HK-2 (cell line): ENCODE data around the gene CHRNB2.

Experiments used
- DNase-seq: peaks from one replicate; pipeline ENCODE4 v3.0.0-alpha.2; 2018; ENCODE audit not compliant: unreplicated experiment

The CHRNB2 gene

GRCh38 chr1:154581766-154582165, 14.2 kb downstream of the CHRNB2 start:
- DNase-seq = no peak

GRCh38 chr1:154582885-154583284, 15.3 kb downstream of the CHRNB2 start:
- no peak for DNase-seq

GRCh38 chr1:154583773-154584172, 16.2 kb downstream of the CHRNB2 start:
- no peak for DNase-seq

GRCh38 chr1:154584267-154584994, 16.9 kb downstream of the CHRNB2 start:
- no peak for DNase-seq

GRCh38 chr1:154586231-154586630, 18.7 kb downstream of the CHRNB2 start:
- no peak for DNase-seq

GRCh38 chr1:154586641-154587040, 19.1 kb downstream of the CHRNB2 start:
- DNase-seq = no peak

GRCh38 chr1:154589780-154590179, 22.2 kb downstream of the CHRNB2 start:
- DNase-seq = no peak

GRCh38 chr1:154590756-154591155, 23.2 kb downstream of the CHRNB2 start:
- DNase-seq = no peak

GRCh38 chr1:154591206-154591605, 23.6 kb downstream of the CHRNB2 start:
- DNase-seq = no peak

- no peak for DNase-seq
These were observed 25.8 kb downstream of the CHRNB2 start for GRCh38 chr1:154593390-154593789.

GRCh38 chr1:154594811-154595210, 27.2 kb downstream of the CHRNB2 start:
- no peak for DNase-seq

GRCh38 chr1:154595621-154596020, 28.0 kb downstream of the CHRNB2 start:
- no peak for DNase-seq

GRCh38 chr1:154598871-154599635, 31.5 kb downstream of the CHRNB2 start:
- DNase-seq = no peak

GRCh38 chr1:154599658-154600057, 32.1 kb downstream of the CHRNB2 start:
- DNase-seq = no peak

GRCh38 chr1:154603317-154603716, 35.7 kb downstream of the CHRNB2 start:
- DNase-seq = no peak

GRCh38 chr1:154605534-154605933, 38.0 kb downstream of the CHRNB2 start:
- DNase-seq = no peak

GRCh38 chr1:154607106-154607608, 39.6 kb downstream of the CHRNB2 start:
- peak; percentile 22 for DNase-seq

- DNase-seq = peak; percentile 84
These were observed 40.2 kb downstream of the CHRNB2 start, which contains the start of gene ADAR for GRCh38 chr1:154607609-154608396. Gene ADAR, minus strand, starts transcription at chr1:154608186. Its CDS starts 180 bp downstream, at chr1:154608006.

- peak; percentile 48 for DNase-seq
These were observed 41.1 kb downstream of the CHRNB2 start for GRCh38 chr1:154608397-154609270.

- peak; percentile 11 for DNase-seq
These were observed 42.1 kb downstream of the CHRNB2 start for GRCh38 chr1:154609398-154610380.
